K562 (cell line): ENCODE data around the gene EPB42. TPM values are rescaled to one million over a fixed set of nuclear protein-coding genes. Genes with fewer than 3 reads are reported as not detected.
A peak's percentile ranks its signal among the peaks of the same experiment; 100 is the strongest.

Source experiments
- CEBPB ChIP-seq: fragments of 450-650 bp; IDR thresholded peaks from 2 replicates; pipeline ENCODE4 v1.6.1; 2016; ENCODE audit warnings: missing genetic modification characterization, missing compliant biosample characterization
- ELK1 ChIP-seq: sonication (generic); formaldehyde crosslinking; IDR thresholded peaks from 2 replicates; pipeline ENCODE4 v1.8.1; 2022; ENCODE audit warnings: missing genetic modification reagents
- ETS1 ChIP-seq: conservative IDR thresholded peaks from 2 replicates; pipeline ENCODE4 v1.6.1; 2011; ENCODE audit warnings: low read depth, mild to moderate bottlenecking, low read length; ENCODE audit not compliant: control insufficient read depth
- GATAD2B ChIP-seq: fragments of 450-650 bp; IDR thresholded peaks from 2 replicates; pipeline ENCODE4 v1.6.1; 2017; ENCODE audit warnings: mild to moderate bottlenecking, borderline replicate concordance
- HBP1 ChIP-seq: fragments of 450-650 bp; formaldehyde crosslinking; IDR thresholded peaks from 2 replicates; pipeline ENCODE4 v1.4.0; 2022; ENCODE audit warnings: missing genetic modification characterization
- HDAC8 ChIP-seq: fragments of 450-650 bp; IDR thresholded peaks from 2 replicates; pipeline ENCODE4 v1.6.1; 2016; ENCODE audit warnings: mild to moderate bottlenecking, missing genetic modification characterization, moderate library complexity, missing compliant biosample characterization
- HDGF ChIP-seq: fragments of 450-650 bp; IDR thresholded peaks from 2 replicates; pipeline ENCODE4 v1.6.1; 2016
- KDM5B ChIP-seq: fragments of 200-600 bp; sonication (generic); IDR thresholded peaks from 2 replicates; pipeline ENCODE4 v1.6.1; 2012; ENCODE audit warnings: low read depth, mild to moderate bottlenecking, moderate library complexity, low read length, control low read depth, inconsistent platforms; ENCODE audit not compliant: insufficient replicate concordance
- PREB ChIP-seq: sonication (generic); formaldehyde crosslinking; IDR thresholded peaks from 2 replicates; pipeline ENCODE4 v1.8.1; 2023; ENCODE audit warnings: mild to moderate bottlenecking, missing genetic modification reagents
- SIN3B ChIP-seq: fragments of 450-650 bp; IDR thresholded peaks from 2 replicates; pipeline ENCODE4 v1.6.1; 2017; ENCODE audit warnings: low read depth, mild to moderate bottlenecking, moderate library complexity
- THRA ChIP-seq: fragments of 450-650 bp; IDR thresholded peaks from 2 replicates; pipeline ENCODE4 v1.6.1; 2017; ENCODE audit warnings: mild to moderate bottlenecking, moderate library complexity
- ZNF197 ChIP-seq: fragments of 200-800 bp; sonication (Bioruptor generic); IDR thresholded peaks from 2 replicates; pipeline ENCODE4 v1.6.1; 2016; ENCODE audit warnings: low read depth, missing genetic modification characterization, missing compliant biosample characterization
- ZNF23 ChIP-seq: fragments of 250-450 bp; sonication (Bioruptor Pico); IDR thresholded peaks from 2 replicates; pipeline ENCODE4 v1.4.0; 2020; ENCODE audit warnings: mild to moderate bottlenecking
- ZNF232 ChIP-seq: sonication (generic); formaldehyde crosslinking; IDR thresholded peaks from 2 replicates; pipeline ENCODE4 v1.8.0; 2022; ENCODE audit warnings: mild to moderate bottlenecking, missing genetic modification reagents
- ZNF253 ChIP-seq: fragments of 250-450 bp; sonication (Bioruptor Pico); conservative IDR thresholded peaks from 2 replicates; pipeline ENCODE4 v1.6.1; 2021; ENCODE audit warnings: mild to moderate bottlenecking
- ZNF668 ChIP-seq: fragments of 250-450 bp; sonication (Bioruptor Pico); IDR thresholded peaks from 2 replicates; pipeline ENCODE4 v1.8.0; 2022; ENCODE audit warnings: mild to moderate bottlenecking, inconsistent platforms
- ZNF707 ChIP-seq: fragments of 250-450 bp; sonication (Bioruptor Pico); conservative IDR thresholded peaks from 2 replicates; pipeline ENCODE4 v1.8.0; 2022; ENCODE audit warnings: inconsistent platforms, mild to moderate bottlenecking, moderate library complexity
- polyA plus RNA-seq, 8 experiments: library from polyadenylated mRNA; depleted of rRNA in 4 of 8; stranded (reverse) in 5 of 8; unstranded in 3 of 8; fragments of >200 nt; fragmentation: Nextera tagmentation in 2 of 8; fragmentation: Illumina TruSeq in 1 of 8; extraction: Ambion mirVana in 2 of 8; extraction: Trizol in 1 of 8; gene quantifications; 2 replicates each; pipeline versions ENCODE4 v1.2.1 to v1.2.3, GENCODE V29; 2011 to 2014; ENCODE audit warnings: inconsistent platforms in 1 of 8, missing spikeins in 1 of 8
- total RNA-seq, 7 experiments: library from RNA; depleted of rRNA in 6 of 7; stranded (reverse); fragments of >200 nt in 6 of 7; fragmentation: Illumina TruSeq in 2 of 7; extraction: Trizol in 2 of 7; gene quantifications; 2 replicates each; pipeline versions ENCODE4 v1.2.1 to v1.2.3, GENCODE V29; 2011 to 2021; ENCODE audit warnings: low replicate concordance in 1 of 7
- TF ChIP-seq, protein P1 (sequence below): IDR thresholded peaks from 2 replicates; pipeline ENCODE4 v1.6.1; 2011; ENCODE audit warnings: borderline replicate concordance, low read depth, mild to moderate bottlenecking, moderate library complexity, low read length; ENCODE audit not compliant: insufficient read depth, poor library complexity, severe bottlenecking
- TF ChIP-seq, protein P2 (sequence below): fragments of 250-450 bp; sonication (Bioruptor Pico); IDR thresholded peaks from 2 replicates; pipeline ENCODE4 v1.4.0; 2020; ENCODE audit warnings: borderline replicate concordance

The EPB42 gene
- total and polyA plus RNA-seq, 9 of the 15 experiments (the other 6 are each of a cell fraction or from before 2014, with no cell fraction given): 0.38 to 2.3 (median 1.4) TPM

DNA sequence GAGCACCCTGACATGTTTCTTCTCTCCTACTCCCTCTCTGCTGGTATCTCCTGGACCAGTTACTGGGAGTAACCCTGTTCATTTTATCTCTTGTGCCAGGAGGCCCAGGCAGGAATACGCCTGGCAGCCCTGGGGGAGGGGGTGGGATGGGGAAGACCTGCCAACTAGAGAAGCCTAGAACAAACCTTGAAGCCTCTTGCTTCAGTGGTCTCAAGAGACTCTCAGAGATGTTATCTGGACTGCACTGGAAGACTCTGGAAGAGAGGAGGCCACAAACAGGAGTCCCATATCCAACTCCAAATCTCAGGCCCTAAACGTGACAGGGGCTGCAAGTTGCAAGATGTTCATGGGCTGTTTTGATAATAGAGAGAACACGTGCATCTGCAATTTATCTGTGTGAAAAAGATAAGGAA, at the start of gene EPB42 (continued):
- TF ChIP-seq ZNF232: no peak
- TF ChIP-seq THRA: no peak
- no peak for TF ChIP-seq ZNF668 (CRISPR knock-in tag)
- no peak for TF ChIP-seq KDM5B
- no peak for TF ChIP-seq ZNF197 (CRISPR knock-in tag)
- TF ChIP-seq CEBPB: no peak
- TF ChIP-seq ZNF707 (CRISPR knock-in tag): no peak
- TF ChIP-seq ZNF23 (CRISPR knock-in tag): no peak
- TF ChIP-seq ETS1: no peak
- TF ChIP-seq SIN3B: no peak
- TF ChIP-seq GATAD2B: peak; percentile 46; the same call in 1 of the 2 replicates
- TF ChIP-seq HDAC8: no peak
- TF ChIP-seq PREB (CRISPR knock-in tag): no peak
- TF ChIP-seq, protein P1, sequence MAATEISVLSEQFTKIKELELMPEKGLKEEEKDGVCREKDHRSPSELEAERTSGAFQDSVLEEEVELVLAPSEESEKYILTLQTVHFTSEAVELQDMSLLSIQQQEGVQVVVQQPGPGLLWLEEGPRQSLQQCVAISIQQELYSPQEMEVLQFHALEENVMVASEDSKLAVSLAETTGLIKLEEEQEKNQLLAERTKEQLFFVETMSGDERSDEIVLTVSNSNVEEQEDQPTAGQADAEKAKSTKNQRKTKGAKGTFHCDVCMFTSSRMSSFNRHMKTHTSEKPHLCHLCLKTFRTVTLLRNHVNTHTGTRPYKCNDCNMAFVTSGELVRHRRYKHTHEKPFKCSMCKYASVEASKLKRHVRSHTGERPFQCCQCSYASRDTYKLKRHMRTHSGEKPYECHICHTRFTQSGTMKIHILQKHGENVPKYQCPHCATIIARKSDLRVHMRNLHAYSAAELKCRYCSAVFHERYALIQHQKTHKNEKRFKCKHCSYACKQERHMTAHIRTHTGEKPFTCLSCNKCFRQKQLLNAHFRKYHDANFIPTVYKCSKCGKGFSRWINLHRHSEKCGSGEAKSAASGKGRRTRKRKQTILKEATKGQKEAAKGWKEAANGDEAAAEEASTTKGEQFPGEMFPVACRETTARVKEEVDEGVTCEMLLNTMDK: no peak
- TF ChIP-seq ELK1 (CRISPR knock-in tag): no peak
- TF ChIP-seq HBP1 (CRISPR knock-in tag): no peak
- no peak for TF ChIP-seq HDGF
- TF ChIP-seq, protein P2, sequence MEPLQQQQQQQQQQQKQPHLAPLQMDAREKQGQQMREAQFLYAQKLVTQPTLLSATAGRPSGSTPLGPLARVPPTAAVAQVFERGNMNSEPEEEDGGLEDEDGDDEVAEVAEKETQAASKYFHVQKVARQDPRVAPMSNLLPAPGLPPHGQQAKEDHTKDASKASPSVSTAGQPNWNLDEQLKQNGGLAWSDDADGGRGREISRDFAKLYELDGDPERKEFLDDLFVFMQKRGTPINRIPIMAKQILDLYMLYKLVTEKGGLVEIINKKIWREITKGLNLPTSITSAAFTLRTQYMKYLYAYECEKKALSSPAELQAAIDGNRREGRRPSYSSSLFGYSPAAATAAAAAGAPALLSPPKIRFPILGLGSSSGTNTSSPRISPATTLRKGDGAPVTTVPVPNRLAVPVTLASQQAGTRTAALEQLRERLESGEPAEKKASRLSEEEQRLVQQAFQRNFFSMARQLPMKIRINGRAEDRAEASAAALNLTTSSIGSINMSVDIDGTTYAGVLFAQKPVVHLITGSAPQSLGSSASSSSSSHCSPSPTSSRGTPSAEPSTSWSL: no peak
- no peak for TF ChIP-seq ZNF253 (CRISPR knock-in tag)
